Sigmoid colon (tissue), 7 donors: ENCODE measurements around the gene CSF1R. TPM values are rescaled to one million over a fixed set of nuclear protein-coding genes. Genes with fewer than 3 reads are reported as not detected.

ENCODE experiments used
- DNase-seq: peaks from one replicate; pipeline ENCODE4 v3.0.0-alpha.2; 2019
- H3K27ac ChIP-seq, 4 donors: fragments of 200-600 bp; sonication (generic); one replicate each; pipeline ENCODE4 v1.5.1; 2016 to 2019; ENCODE audit warnings: mild to moderate bottlenecking in 1 of 4
- H3K27me3 ChIP-seq, 3 donors: fragments of 200-600 bp; sonication (generic); one replicate each; pipeline ENCODE4 v1.5.1; 2019; ENCODE audit warnings: mild to moderate bottlenecking in 1 of 3
- H3K36me3 ChIP-seq, 4 donors: fragments of 200-600 bp; sonication (generic); one replicate each; pipeline ENCODE4 v1.5.1; 2016 to 2019
- H3K4me1 ChIP-seq, 4 donors: fragments of 200-600 bp; sonication (generic); one replicate each; pipeline ENCODE4 v1.5.1; 2017 to 2019
- H3K4me3 ChIP-seq, 4 donors: fragments of 200-600 bp; sonication (generic); one replicate each; pipeline ENCODE4 v1.5.1; 2017 to 2019; ENCODE audit warnings: mild to moderate bottlenecking in 2 of 4, moderate library complexity in 1 of 4
- H3K9me3 ChIP-seq, 4 donors: fragments of 200-600 bp in 3 of 4; sonication (generic) in 3 of 4; one replicate each; pipeline versions ENCODE4 v1.5.1 to v1.6.1; 2013 to 2019
- EP300 ChIP-seq, 4 donors: sonication (generic); formaldehyde crosslinking; IDR thresholded peaks; one replicate each; pipeline ENCODE4 v1.6.1; 2017; ENCODE audit warnings: antibody characterized with exemption in 4 of 4
- POLR2A ChIP-seq, 2 donors: fragments of 450-650 bp; IDR thresholded peaks; one replicate each; pipeline ENCODE4 v1.6.1; 2016; ENCODE audit warnings: antibody characterized with exemption in 2 of 2, mild to moderate bottlenecking in 2 of 2, moderate library complexity in 2 of 2
- POLR2AphosphoS5 ChIP-seq, 4 donors: sonication (generic); formaldehyde crosslinking; IDR thresholded peaks; one replicate each; pipeline ENCODE4 v1.6.1; 2017; ENCODE audit warnings: antibody characterized with exemption in 4 of 4
- WGBS, 2 donors: extraction: QIAGEN DNeasy Blood & Tissue Kit; methylation state at CpG; one replicate each; pipeline ENCODE4 v1.1.7; 2013; 5-methylcytosine and 5-hydroxymethylcytosine counted together
- intact Hi-C: fragments of 100-400 bp; cut with DNase I; formaldehyde crosslinking; loops from one replicate; pipeline ENCODE4 v1.15.1; 2023
- polyA plus RNA-seq, 3 donors: library from polyadenylated mRNA; stranded (reverse); fragments of 200-250 nt; gene quantifications; one replicate each; pipeline ENCODE4 v1.2.3, GENCODE V29; 2013
- total RNA-seq, 4 donors: library from RNA; depleted of rRNA; stranded (reverse); fragments of >200 nt; gene quantifications; one replicate each; pipeline ENCODE4 v1.1.0, GENCODE V29; 2016
- TF ChIP-seq, protein P1 (sequence below), 4 experiments: fragments of 450-650 bp in 3 of 4; fragments of 200-600 bp in 1 of 4; IDR thresholded peaks; one replicate each; pipeline ENCODE4 v1.5.1; 2016 to 2019; ENCODE audit warnings: antibody characterized with exemption in 4 of 4, mild to moderate bottlenecking in 3 of 4, moderate library complexity in 2 of 4
- donor health status: healthy with polysubstance abuse.
- donor health status: Bipolar disorder and iron deficiency.
- donor health status: healthy.

Gene CSF1R
- total and polyA plus RNA-seq, 7 donors: 10.8 to 44.4 (median 26.1) TPM

DNA sequence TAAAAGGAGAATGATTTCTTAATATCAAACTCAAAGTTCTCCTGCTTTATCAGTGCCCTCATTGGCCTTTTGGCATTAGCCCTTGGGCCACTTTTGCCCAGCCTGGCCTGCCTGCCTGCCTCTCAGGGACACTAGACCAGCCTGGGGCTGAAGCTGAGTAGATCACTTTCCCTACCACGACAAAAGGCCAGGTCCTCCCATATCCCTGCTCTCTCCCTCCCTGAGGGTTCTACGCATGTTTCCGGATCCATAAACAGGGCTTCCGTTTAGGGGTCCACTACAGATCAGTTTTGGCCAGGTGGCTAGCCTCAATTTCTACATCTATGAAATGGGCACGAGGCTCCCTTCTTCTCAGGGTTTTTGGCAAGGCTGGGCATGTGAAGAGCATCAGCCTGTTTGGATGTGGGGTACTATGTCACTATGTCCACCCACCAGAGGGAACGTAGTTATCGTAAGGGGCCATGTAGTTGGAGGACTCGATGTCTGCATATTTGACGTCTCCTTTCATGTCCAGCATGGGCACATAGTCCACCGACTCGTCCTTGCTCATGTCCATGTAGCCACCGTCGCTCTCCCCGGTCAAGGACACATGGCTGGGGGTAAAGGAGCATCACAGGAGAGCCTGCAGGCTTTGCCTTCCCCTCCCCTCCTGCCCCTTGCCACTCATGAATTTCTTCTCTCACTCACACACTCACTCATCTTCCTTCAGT, 35.2 kb upstream of the CSF1R start:
- TF ChIP-seq POLR2A (IDR thresholded peaks at IDR 0.05): no peak
- no peak for TF ChIP-seq EP300 (IDR thresholded peaks at IDR 0.05)
- no peak for TF ChIP-seq POLR2AphosphoS5 (IDR thresholded peaks at IDR 0.05)
- TF ChIP-seq, protein P1, sequence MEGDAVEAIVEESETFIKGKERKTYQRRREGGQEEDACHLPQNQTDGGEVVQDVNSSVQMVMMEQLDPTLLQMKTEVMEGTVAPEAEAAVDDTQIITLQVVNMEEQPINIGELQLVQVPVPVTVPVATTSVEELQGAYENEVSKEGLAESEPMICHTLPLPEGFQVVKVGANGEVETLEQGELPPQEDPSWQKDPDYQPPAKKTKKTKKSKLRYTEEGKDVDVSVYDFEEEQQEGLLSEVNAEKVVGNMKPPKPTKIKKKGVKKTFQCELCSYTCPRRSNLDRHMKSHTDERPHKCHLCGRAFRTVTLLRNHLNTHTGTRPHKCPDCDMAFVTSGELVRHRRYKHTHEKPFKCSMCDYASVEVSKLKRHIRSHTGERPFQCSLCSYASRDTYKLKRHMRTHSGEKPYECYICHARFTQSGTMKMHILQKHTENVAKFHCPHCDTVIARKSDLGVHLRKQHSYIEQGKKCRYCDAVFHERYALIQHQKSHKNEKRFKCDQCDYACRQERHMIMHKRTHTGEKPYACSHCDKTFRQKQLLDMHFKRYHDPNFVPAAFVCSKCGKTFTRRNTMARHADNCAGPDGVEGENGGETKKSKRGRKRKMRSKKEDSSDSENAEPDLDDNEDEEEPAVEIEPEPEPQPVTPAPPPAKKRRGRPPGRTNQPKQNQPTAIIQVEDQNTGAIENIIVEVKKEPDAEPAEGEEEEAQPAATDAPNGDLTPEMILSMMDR (IDR thresholded peaks at IDR 0.05): no peak
- Histone ChIP-seq H3K27me3 (no peaks in the 10 kb centered on the region), H3K9me3 (no peaks in the 10 kb centered on the region), H3K4me3 (no peak overlapping the region), H3K4me1 (no peaks in the 10 kb centered on the region), H3K27ac (no peak overlapping the region), H3K36me3 (peaks cover 8 to 97% (median 42%) of the 10 kb centered on the region in 4 donors)
- no peak for DNase-seq
- WGBS, 2 donors: 81 to 91% methylated on average over 14 of the region's 14 CpGs
- intact Hi-C loops: no loop called here

DNA sequence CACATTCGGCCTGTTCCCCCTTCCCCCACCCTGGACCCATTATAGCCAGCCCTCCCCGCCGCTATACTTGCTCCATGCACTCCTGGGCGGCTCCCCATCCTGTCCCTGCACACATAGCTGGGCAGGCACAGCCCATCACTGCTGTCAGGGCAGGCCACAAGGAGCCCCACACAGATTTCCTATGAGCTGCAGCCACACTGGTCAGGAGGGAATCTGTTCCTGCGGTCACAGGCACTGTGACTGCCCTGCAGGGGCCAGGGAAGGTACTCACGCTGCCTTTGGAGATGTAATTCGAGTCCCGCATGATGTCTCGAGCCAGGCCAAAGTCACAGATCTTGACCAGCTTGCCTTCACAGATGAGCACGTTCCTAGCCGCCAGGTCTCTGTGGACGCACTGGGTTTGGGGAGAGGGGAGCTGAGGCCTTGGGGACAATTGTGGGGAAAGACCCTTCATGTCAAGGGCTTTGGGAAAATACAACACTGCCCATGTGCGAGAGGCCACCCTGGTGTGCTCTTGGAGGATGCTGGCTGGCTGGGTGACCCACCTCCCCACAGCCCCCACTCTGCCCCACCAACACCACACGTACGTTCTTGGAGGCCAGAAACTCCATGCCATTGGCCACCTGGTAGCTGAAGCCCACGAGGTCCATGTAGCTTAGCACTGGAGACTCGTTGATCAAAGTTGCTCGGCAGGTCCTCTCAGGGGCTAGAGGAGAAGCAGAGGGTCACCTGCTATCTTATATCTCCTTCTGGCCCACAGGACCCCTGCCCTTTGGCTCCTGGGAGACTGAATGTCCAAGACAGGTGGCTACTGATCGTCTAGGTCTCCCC, 34.5 kb upstream of the CSF1R start:
- 85 to 88% methylated on average over 19 of the region's 19 CpGs for WGBS, 2 donors
- DNase-seq: peak; percentile 57

DNA sequence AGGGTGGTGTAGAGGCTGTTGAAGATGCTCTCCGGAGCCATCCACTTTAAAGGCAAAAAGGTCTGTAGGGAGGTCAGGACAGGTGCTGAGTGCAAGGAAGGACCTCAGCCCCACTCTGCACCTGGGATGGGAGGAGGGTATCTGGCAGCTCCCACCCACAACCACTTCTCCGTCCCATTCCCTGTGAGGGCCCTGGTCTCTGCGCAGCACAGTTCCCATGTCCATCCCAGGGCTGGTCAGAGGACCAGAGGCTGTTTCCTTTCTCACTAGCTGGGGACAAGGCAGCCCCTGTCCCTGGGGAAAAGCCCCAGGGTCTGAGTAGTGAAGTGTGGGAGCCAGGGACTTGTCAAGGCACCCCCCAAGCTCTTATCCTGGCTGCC, 33.7 kb upstream of the CSF1R start:
- no peaks in the 10 kb centered on the region for H3K9me3 ChIP-seq
- intact Hi-C loops: no loop called here
- 95 to 97% methylated on average over 3 of the region's 3 CpGs for WGBS, 2 donors
- TF ChIP-seq EP300 (IDR thresholded peaks at IDR 0.05) (no peak), POLR2A (IDR thresholded peaks at IDR 0.05) (no peak), POLR2AphosphoS5 (IDR thresholded peaks at IDR 0.05) (no peak)
- peaks cover 8 to 95% (median 34%) of the 10 kb centered on the region in 4 donors for H3K36me3 ChIP-seq
- H3K27me3 ChIP-seq: no peaks in the 10 kb centered on the region
- no peak overlapping the region for H3K4me3 ChIP-seq
- no peak overlapping the region for H3K27ac ChIP-seq
- H3K4me1 ChIP-seq: no peaks in the 10 kb centered on the region
- peak; percentile 51 for DNase-seq

More for the DNA sequence above, 34.5 kb upstream of the CSF1R start:
- no peaks in the 10 kb centered on the region for H3K4me1 ChIP-seq
- TF ChIP-seq EP300 (IDR thresholded peaks at IDR 0.05) (no peak), POLR2A (IDR thresholded peaks at IDR 0.05) (no peak), POLR2AphosphoS5 (IDR thresholded peaks at IDR 0.05) (no peak)
- TF ChIP-seq, protein P1 (IDR thresholded peaks at IDR 0.05): no peak
- no peak overlapping the region for H3K27ac ChIP-seq
- H3K4me3 ChIP-seq: no peak overlapping the region
- H3K27me3 ChIP-seq: no peaks in the 10 kb centered on the region
- intact Hi-C loops: no loop called here
- H3K36me3 ChIP-seq: peaks cover 8 to 95% (median 40%) of the 10 kb centered on the region in 4 donors
- no peaks in the 10 kb centered on the region for H3K9me3 ChIP-seq

DNA sequence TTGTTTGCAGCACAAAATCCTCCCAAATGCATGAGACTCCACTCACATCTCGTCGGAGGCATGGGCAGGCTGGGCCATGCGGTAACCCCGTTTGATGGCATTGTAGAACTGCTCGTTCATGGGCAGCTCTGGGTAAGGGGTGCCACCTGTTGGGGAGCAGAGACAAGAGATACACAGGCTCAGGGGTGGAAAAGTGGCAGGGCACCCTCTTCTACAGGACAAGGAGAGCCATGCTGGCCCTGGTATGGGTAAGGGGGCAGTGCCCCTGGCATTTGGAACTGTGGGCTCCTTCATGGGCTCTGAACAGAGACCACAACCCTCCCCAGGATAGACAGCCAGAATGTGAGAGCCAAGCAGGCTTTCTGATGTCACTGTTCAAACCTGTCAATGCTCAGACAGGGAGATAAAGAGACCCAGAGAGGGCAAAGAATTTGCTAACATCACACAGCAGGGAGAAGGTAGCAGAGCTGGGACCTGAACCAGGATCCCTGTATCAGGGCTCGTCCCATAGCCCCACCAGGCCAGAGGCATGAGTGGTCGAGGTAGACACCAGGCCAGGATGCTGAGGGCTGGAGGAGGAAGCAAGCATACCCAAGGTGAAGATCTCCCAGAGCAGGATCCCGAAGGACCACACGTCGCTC, 33.2 kb upstream of the CSF1R start:
- intact Hi-C loops: no loop called here
- H3K27ac ChIP-seq: no peak overlapping the region
- TF ChIP-seq POLR2A (IDR thresholded peaks at IDR 0.05) (no peak), POLR2AphosphoS5 (IDR thresholded peaks at IDR 0.05) (no peak), EP300 (IDR thresholded peaks at IDR 0.05) (no peak)
- TF ChIP-seq, protein P1 (IDR thresholded peaks at IDR 0.05): no peak
- peaks cover 8 to 94% (median 34%) of the 10 kb centered on the region in 4 donors for H3K36me3 ChIP-seq
- WGBS, 2 donors: 80 to 88% methylated on average over 10 of the region's 10 CpGs
- no peaks in the 10 kb centered on the region for H3K4me1 ChIP-seq
- no peaks in the 10 kb centered on the region for H3K9me3 ChIP-seq
- no peaks in the 10 kb centered on the region for H3K27me3 ChIP-seq
- H3K4me3 ChIP-seq: no peak overlapping the region
- peak; percentile 60 for DNase-seq
